ENCODE results near the gene SLC38A3.

The SLC38A3 gene

DNA sequence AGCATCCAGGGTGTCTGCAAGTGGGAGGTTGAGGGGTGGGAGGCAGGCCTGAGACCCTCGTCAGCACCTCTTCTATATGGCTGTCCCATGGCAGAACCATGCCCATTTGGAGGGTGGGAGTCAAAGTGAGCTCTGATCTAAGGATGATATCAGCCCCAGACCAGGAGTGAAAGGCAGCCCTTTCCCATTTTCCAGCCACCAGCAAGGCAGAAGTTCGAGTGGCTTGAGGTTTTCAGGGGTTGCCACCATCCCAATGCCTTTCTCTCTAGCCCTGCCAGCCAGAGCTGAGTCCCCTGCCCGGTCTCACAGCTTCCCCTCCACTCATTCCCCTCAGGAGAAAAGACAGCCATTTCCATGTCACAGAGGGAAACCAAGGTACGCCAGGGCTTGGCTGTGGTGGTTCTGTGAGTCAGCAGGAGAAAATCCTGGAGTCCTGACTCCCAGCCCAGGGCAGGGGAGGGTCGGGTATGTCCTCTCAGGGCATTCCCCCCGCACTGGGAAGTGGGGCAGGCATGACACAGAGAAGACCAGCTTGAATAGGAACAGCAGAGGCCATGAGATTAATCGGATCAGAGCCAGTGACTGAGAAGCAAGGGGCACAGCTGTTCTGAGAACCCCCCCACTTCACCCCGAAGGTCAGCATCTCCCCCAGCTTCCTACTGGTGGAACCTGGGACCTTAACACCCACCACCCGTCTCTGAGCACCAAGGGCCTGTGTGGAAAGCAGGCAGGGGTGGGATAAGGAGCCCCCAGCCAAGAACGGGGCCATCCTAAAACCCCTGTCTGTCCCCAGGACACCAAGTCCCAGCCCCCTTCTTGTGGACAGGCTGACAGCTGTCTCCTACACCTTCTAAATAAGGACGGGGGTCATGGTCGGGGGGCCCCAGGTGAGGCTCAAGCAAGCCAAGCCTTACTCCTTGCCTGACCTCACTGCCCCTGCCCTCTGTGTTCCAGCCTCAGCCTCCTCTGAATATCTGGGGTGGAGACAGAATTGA is 965 bp upstream of the SLC38A3 start:
- Histone ChIP-seq H2AFZ (ENCODE audit: low read depth, low read length) (no peak overlapping the region), H3K4me1 (ENCODE audit: low read length) (no peaks in the 10 kb centered on the region), H3K27me3 (ENCODE audit: low read depth, low read length) (peaks cover 29% of the 10 kb centered on the region), H4K20me1 (ENCODE audit: insufficient read depth, low read length) (no peaks in the 10 kb centered on the region), H3K4me3 (ENCODE audit: low read length) (no peak overlapping the region), H3K36me3 (replicated peaks; ENCODE audit: low read depth, low read length) (no peaks in the 10 kb centered on the region), H3K9ac (ENCODE audit: low read length) (no peak overlapping the region), H3K9me3 (ENCODE audit: insufficient read depth, low read length) (no peaks in the 10 kb centered on the region), H3K27ac (ENCODE audit: low read length) (no peak overlapping the region), H3K79me2 (ENCODE audit: low read length) (no peaks in the 10 kb centered on the region), H3K4me2 (ENCODE audit: low read length) (no peak overlapping the region)
- TF ChIP-seq, protein P1, sequence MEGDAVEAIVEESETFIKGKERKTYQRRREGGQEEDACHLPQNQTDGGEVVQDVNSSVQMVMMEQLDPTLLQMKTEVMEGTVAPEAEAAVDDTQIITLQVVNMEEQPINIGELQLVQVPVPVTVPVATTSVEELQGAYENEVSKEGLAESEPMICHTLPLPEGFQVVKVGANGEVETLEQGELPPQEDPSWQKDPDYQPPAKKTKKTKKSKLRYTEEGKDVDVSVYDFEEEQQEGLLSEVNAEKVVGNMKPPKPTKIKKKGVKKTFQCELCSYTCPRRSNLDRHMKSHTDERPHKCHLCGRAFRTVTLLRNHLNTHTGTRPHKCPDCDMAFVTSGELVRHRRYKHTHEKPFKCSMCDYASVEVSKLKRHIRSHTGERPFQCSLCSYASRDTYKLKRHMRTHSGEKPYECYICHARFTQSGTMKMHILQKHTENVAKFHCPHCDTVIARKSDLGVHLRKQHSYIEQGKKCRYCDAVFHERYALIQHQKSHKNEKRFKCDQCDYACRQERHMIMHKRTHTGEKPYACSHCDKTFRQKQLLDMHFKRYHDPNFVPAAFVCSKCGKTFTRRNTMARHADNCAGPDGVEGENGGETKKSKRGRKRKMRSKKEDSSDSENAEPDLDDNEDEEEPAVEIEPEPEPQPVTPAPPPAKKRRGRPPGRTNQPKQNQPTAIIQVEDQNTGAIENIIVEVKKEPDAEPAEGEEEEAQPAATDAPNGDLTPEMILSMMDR (IDR thresholded peaks at IDR 0.05; ENCODE audit: low read depth, low read length), result no peak
- no peak for TF ChIP-seq EZH2phosphoT487 (IDR thresholded peaks at IDR 0.05; ENCODE audit: low read depth)

- H3K4me3 ChIP-seq (ENCODE audit: low read length), result no peak overlapping the region
- no peaks in the 10 kb centered on the region for H3K79me2 ChIP-seq (ENCODE audit: low read length)
- TF ChIP-seq, protein P1 (IDR thresholded peaks at IDR 0.05; ENCODE audit: low read depth, low read length), result no peak
- TF ChIP-seq EZH2phosphoT487 (IDR thresholded peaks at IDR 0.05; ENCODE audit: low read depth), result no peak
- H3K27me3 ChIP-seq (ENCODE audit: low read depth, low read length), result peaks cover 29% of the 10 kb centered on the region
- H3K36me3 ChIP-seq (replicated peaks; ENCODE audit: low read depth, low read length), result no peaks in the 10 kb centered on the region
- H3K9me3 ChIP-seq (ENCODE audit: insufficient read depth, low read length), result no peaks in the 10 kb centered on the region
- H3K9ac ChIP-seq (ENCODE audit: low read length), result no peak overlapping the region
- H4K20me1 ChIP-seq (ENCODE audit: insufficient read depth, low read length), result no peaks in the 10 kb centered on the region
- no peak overlapping the region for H2AFZ ChIP-seq (ENCODE audit: low read depth, low read length)
- no peaks in the 10 kb centered on the region for H3K4me1 ChIP-seq (ENCODE audit: low read length)
- no peak overlapping the region for H3K4me2 ChIP-seq (ENCODE audit: low read length)
- H3K27ac ChIP-seq (ENCODE audit: low read length), result no peak overlapping the region
These were observed 574 bp downstream of the SLC38A3 start for GRCh38 chr3:50205413-50206276.

DNA sequence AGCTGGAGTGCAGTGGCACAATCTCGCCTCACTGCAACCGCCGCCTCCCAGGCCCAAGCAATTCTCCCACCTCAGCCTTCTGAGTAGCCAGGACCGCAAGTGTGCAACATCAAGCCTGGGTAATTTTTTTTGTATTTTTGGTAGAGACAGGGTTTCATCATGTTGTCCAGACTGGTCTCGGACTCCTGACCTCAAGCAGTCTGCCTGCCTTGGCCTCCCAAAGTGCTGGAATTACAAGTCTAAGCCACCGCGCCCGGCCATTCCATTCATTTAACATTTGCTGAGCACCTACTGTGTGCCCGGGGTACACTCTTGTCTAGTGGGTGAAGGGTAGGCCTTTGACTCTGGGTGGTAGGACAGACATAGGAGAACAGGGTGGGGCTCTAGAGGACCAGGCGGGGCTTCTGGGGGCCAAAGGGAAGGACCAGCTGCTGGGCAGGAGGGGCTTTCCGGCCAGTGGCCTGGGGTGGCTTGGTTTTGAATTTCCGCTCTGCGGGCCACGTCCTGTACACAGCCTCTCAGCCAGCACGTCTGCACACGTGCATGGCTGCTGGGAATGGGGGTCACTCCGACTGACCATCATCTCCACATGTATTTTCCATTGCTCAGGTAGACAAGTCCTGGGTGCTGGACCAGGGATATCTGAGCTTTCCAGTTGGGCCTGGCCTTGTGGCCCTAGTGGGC is 2.4 kb downstream of the SLC38A3 start:
- TF ChIP-seq, protein P1 (IDR thresholded peaks at IDR 0.05; ENCODE audit: low read depth, low read length), result no peak
- no peak for TF ChIP-seq EZH2phosphoT487 (IDR thresholded peaks at IDR 0.05; ENCODE audit: low read depth)
- H3K9me3 ChIP-seq (ENCODE audit: insufficient read depth, low read length), result no peaks in the 10 kb centered on the region
- H3K9ac ChIP-seq (ENCODE audit: low read length), result no peak overlapping the region
- no peak overlapping the region for H2AFZ ChIP-seq (ENCODE audit: low read depth, low read length)
- no peak overlapping the region for H3K4me2 ChIP-seq (ENCODE audit: low read length)
- no peaks in the 10 kb centered on the region for H3K36me3 ChIP-seq (replicated peaks; ENCODE audit: low read depth, low read length)
- no peaks in the 10 kb centered on the region for H3K4me1 ChIP-seq (ENCODE audit: low read length)
- no peaks in the 10 kb centered on the region for H4K20me1 ChIP-seq (ENCODE audit: insufficient read depth, low read length)
- H3K27ac ChIP-seq (ENCODE audit: low read length), result no peak overlapping the region
- H3K27me3 ChIP-seq (ENCODE audit: low read depth, low read length), result peaks cover 18% of the 10 kb centered on the region
- H3K79me2 ChIP-seq (ENCODE audit: low read length), result no peaks in the 10 kb centered on the region
- no peak overlapping the region for H3K4me3 ChIP-seq (ENCODE audit: low read length)

Data from OCI-LY3 (cell line).